Smooth muscle cell of the brain vasculature (primary cell): ENCODE measurements around the gene NDUFS7.

Source experiments
- DNase-seq: peaks from one replicate; pipeline ENCODE4 v3.0.0-alpha.2; 2012; ENCODE audit warnings: low read depth, low spot score

Gene NDUFS7

GRCh38 chr19:1364070-1364704 lies 19.5 kb upstream of the NDUFS7 start:
- no peak for DNase-seq

DNA sequence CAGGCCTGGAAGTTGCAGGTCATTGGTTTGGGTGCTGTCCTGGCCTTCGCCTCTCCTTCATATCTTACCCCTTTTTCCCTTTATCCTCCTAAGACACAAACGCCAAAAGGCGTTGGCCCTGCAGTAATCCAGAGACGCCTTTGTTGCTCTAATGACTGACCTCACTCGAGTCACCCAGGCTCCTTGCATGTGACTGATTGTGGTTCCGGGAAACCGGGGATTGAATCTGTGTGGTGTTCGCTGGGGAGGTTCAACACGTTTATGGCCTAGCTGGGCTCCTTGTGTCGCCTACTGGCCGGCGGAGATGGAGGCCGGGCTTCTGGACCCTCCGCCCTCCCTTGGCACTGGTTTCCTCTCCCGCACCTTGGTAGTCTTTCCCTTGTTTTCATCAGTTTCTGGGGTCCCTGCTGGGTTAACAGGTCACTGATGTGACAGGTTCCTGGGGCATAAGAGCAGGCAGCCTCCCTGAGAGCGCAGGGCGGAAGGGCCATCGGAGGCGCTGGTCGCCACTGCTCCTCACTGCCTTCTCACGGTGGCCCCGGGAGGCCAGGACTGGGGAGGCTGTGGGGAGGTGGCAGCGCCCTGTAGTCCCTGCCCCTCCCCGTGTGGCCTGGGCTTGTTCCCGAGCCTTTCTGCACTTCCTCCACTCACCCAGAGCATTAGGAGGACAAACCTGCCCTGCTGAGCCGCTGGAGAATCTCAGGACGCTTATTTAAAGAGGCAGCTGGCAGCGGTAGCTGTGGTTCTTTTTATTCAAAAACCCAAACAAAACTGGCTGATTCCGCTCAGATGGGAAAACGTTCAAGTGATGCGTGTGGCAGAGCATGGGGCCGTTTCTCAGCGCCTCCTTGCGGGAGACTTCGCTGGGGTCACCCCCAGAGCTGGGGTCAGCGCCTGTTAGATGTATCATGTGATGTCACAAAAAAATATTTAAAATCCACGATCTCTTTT lies 18.1 kb upstream of the NDUFS7 start:
- no peak for DNase-seq

DNA sequence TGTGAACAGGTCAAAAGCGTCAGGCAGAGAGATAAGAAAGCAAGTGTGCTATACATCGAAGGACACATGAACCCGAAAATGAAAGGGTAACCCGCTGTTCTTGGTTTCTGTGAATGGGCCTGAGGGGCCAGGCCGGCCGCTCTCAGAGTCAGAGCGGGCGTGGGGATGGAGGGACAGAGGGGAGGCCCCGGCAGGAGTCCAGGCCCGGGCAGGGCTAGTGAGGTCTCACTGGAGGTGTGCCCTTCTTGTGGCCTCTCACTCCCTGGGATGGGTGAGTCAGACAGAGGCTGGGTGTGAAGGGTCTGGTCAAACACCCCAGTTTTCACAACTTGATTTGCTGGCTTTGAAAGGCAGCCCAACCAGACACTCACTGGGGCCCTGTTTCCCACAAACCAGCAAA lies 17.4 kb upstream of the NDUFS7 start:
- no peak for DNase-seq

DNA sequence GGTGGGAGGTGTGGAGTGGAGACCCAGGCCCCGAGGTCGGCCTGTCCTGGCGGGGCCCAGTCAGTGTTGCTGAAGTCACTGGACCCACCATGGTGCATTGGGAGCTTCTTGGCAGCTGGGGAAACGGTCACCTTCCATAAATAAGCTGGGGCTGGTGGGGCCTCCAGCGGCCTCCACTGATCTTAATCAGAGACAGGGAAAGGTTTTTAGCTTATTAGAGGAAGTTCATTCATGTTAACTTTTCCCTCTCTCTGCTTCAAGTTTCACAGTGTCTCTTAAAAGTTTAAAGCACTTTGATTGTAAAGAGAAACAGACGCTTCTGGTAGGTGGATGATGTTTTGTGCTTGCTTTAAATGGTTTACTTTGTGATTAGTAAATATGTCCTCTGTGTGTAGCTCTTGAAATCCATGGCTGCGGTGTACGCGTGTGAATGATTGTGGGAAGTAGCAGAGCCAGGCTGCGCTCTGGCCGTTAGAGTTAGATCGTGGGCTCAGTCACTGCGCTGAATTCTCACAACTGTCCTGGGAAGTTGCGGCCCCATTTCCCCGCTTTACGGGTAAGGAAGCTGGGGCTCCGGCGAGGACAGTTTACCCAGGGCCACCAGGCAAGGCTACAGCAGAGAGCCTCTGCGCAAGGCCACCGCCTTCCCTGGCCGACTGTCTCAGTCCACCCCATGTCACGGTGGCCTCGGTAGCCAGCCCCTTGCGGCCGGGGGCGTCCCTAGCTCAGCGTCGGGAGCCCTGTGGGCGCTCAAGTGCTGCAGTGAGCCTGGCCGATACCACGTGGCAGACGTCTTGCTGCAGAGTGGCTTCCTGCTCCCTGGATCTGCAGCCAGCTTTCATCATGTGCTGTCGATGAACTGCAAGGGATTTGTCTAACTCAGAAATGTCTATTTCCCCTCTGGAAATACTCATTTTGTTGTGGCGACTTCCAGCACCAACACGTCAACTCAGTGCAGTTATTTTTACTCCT lies 16.5 kb upstream of the NDUFS7 start:
- DNase-seq: no peak

- no peak for DNase-seq
Measured at GRCh38 chr19:1369214-1369805, 14.4 kb upstream of the NDUFS7 start.

GRCh38 chr19:1370579-1371361 lies 12.9 kb upstream of the NDUFS7 start:
- no peak for DNase-seq

DNA sequence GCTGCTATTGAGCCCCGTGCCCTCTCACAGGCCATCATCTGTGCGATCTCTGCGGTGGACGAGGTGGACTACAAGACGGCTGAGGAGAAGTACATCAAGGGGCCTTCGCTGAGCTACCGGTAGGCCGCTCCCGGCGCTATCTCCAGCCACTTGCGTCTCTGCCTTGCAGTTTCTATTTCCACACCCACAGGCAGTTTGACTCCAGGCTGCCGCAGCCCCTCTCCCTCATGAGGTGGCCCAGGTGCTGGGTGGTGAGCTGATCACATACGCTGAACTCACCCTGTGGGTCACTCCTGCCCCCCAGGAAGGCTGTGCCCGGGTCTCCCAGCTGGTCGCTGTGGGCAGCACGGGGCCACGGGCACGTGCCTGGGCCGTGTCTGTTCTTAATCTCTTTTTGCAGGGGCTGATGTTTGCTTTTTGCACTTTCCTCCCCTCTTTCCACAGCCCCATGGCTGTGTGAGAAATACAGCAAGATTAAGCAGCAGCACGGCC lies 10.6 kb upstream of the NDUFS7 start:
- DNase-seq: no peak

DNA sequence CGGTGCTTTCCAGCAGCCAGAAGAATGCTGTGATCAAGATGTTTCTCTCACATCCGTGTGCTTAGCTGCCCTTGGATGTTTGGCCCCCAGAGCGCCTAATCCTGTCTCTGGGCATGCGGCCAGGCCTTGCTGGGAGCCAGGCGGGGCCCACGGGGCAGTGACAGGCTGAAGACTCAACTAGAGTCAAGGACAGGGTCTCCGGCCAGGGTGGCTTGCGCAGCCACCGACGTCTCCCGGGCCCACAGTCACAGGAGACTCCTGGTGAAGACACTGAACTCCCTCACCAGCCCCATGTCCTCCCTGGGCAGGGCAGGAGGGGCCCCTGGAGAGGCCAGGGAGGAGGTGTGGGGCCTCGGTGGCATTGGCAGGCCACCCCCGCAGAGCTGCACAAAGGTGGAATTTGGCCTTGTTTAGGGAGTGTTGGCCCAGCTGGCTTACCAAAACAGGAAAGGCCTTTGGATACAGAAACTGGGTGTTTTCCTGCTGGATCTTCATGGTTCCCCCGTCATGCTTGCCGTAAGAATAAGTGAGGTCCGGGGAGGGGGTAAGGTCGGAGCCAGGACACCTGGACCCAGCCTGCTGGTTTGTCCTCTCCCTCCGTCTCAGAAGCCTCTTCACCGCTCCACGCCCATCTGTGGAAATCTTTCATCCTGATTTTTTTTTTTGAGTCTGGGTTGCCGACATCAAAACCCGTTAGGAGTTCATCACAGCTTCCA lies 10.0 kb upstream of the NDUFS7 start:
- no peak for DNase-seq

DNA sequence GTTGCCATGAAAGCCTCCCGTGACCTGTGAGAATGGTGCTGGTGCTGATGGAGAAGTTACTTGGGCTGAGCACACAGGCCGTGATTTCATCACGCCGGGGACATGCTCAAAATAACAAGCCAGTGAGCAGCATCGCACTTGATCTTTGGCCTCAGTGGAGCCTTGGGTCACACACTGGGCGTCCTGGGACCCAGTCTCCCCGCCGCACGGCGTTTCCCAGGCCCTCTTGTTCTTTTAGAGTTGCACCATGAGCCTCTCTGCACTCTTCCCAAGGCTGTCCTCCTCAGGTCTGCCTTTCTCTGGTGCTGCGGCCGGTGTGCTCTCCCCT lies 9.5 kb upstream of the NDUFS7 start:
- DNase-seq: no peak

DNA sequence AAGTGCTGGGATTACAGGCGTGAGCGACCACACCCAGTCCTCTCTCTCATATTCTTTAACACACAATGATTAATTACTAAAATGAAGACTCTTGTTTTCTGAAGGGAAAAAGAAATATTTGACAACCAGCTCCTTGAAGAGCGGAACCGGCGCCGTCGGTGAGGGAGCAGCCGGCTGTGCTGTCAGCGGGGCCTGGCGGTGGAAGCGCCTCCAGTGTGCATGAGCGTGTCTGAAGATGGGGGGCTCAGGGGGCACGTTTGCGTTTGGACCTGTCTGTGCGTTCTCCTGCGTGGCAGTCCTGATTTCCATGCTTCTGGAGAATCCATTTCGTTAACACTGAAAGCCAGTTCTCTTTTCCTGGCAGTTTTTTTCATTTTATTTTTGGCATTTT lies 7.3 kb upstream of the NDUFS7 start:
- no peak for DNase-seq

- no peak for DNase-seq
Measured at GRCh38 chr19:1377176-1377964, 6.3 kb upstream of the NDUFS7 start.

- DNase-seq: no peak
Measured at GRCh38 chr19:1377965-1378785, 5.5 kb upstream of the NDUFS7 start.

DNA sequence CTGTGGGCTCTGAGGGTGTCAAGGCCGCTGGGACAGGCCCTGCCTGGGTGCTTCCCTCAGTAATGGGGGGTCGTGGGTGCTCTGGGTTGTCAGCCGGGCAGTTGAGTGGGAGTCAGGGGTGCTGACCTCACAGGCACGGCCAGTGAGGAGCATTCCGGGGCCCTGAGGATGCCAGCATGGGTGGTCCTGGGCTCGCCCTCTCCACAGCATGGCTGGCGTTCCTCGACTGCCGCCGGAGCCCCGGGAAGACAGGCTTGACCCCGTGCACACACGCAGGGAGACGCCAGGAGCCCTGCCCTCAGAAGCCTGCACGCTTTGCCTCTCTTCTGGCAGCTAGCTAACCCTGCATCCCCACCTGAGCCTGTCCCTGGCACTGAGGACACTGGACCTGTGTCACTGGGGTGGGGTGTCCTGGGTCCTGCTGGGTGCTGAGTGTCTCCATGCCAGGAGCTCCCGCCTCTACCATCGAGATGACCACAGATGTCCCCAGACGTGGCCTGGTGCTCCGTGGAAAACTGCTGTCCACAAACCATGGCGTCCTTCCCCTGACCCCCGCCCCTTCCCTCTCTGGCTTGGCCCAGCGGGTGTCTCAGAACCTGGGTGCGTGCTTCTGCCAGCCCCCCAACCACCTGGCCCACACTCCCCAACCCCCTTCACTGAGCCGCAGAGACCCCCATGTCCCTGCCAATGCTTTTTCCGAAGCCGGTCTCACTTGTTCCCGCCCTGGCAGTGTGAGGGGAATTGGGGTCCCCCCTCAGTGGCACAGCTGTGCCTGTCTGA lies 4.4 kb upstream of the NDUFS7 start:
- no peak for DNase-seq

DNA sequence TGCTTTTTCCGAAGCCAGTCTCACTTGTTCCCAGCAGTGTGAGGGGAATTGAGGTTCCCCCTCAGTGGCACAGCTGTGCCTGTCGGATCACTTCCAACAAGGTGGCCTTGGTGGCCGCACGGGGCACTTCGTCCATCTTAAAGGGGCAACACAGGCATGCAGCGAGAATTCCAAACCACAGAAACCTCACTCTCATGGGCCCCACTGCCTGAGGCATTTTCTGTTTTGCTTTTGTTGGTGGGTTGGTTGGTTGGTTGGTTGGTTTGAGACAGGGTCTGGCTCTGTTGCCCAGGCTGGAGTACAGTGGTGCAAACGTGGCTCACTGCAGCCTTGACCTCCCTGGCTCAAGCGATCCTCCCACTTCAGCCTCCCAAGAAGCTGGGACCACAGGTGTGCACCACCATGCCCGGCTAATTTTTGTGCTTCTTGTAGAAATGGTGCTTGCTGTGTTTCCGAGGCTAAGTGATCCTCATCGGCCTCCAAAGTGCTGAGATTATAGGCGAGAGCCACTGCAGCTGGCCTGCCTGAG lies 3.7 kb upstream of the NDUFS7 start:
- DNase-seq: no peak

DNA sequence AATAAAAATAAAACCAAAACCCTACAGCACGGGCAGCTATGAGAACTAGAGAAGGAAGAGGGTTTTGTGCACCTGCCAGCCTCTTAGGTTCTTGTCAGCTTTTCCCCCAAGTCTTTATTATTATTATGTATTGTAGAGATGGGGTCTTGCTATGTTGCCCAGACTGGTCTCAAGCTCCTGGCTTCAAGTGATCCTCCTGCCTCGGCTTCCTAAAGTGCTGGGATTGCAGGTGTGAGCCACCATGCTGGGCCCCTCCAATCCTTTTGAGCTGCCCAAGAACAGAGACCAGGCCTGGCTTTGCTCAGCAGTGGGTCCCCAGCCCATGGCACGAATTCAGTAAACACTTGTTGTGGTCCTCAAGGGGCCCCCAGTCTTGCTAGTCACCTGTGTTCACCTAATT lies 1.5 kb upstream of the NDUFS7 start:
- no peak for DNase-seq

DNA sequence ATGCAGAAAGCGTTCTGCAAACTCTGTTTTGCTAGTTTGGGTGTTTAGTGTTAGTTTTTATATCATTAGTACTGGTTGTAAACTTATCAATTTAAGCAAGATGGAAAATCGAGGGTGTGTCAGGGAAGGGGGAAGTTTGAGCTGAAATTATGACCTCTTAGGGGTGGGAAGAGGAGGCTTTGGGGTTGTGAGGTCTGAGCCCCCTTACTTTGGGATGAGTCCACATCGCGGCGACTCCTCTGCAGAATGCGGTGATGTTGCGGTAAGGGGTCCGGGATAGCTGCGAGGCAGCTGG lies 743 bp upstream of the NDUFS7 start:
- DNase-seq: no peak

DNA sequence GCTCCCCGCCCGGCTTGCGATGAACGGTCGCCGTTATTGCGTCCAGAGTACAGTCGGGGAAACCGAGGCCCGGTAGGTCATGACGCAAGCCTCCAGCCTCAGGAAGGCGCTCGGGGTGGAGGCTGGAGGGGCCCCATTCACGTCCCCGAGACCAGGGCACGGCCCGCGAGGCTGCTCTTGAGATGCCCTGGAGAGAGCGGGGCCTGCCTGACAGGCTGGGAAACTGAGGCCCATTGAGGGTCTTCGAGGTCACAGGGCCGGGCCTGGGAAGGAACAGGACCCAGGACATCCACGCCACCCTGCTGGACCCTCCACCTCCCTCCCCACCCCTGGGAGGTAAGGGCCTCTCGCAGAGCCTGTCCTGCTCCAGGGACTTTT lies 367 bp downstream of the NDUFS7 start:
- DNase-seq: no peak
